Panc1 (cell line): Measurements from ENCODE around the gene KCNAB1.

ENCODE experiments used
- POLR2AphosphoS5 ChIP-seq: IDR thresholded peaks from 2 replicates; pipeline ENCODE4 v1.6.1; 2012; ENCODE audit warnings: mild to moderate bottlenecking, low read depth, low read length, moderate library complexity
- REST ChIP-seq, 2 experiments: IDR thresholded peaks; 2 replicates each; pipeline ENCODE4 v1.6.1; 2011 to 2012; ENCODE audit warnings: low read depth in 2 of 2, control low read depth in 1 of 2, low read length in 1 of 2, mild to moderate bottlenecking in 1 of 2, moderate library complexity in 1 of 2; ENCODE audit not compliant: insufficient read depth in 1 of 2
- TCF7L2 ChIP-seq: IDR thresholded peaks from 2 replicates; pipeline ENCODE4 v1.6.1; 2011; ENCODE audit warnings: mild to moderate bottlenecking, low read depth, low read length, inconsistent platforms
- TF ChIP-seq, protein P1 (sequence below): fragments of 450-650 bp; IDR thresholded peaks from 2 replicates; pipeline ENCODE4 v1.5.1; 2017; ENCODE audit warnings: mild to moderate bottlenecking

- TF ChIP-seq, protein P1, sequence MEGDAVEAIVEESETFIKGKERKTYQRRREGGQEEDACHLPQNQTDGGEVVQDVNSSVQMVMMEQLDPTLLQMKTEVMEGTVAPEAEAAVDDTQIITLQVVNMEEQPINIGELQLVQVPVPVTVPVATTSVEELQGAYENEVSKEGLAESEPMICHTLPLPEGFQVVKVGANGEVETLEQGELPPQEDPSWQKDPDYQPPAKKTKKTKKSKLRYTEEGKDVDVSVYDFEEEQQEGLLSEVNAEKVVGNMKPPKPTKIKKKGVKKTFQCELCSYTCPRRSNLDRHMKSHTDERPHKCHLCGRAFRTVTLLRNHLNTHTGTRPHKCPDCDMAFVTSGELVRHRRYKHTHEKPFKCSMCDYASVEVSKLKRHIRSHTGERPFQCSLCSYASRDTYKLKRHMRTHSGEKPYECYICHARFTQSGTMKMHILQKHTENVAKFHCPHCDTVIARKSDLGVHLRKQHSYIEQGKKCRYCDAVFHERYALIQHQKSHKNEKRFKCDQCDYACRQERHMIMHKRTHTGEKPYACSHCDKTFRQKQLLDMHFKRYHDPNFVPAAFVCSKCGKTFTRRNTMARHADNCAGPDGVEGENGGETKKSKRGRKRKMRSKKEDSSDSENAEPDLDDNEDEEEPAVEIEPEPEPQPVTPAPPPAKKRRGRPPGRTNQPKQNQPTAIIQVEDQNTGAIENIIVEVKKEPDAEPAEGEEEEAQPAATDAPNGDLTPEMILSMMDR: no peak
- TF ChIP-seq POLR2AphosphoS5: no peak
- TF ChIP-seq REST (IDR thresholded peaks at IDR 0.05; ENCODE audit: insufficient read depth in 1 of 2, low read depth in 2 of 2, low read length in 1 of 2): no peak
- TF ChIP-seq TCF7L2: no peak
These were observed 246.2 kb downstream of the KCNAB1 start for GRCh38 chr3:156366559-156366958.
